Measurements from ENCODE around the gene RBBP6.

The RBBP6 gene

DNA sequence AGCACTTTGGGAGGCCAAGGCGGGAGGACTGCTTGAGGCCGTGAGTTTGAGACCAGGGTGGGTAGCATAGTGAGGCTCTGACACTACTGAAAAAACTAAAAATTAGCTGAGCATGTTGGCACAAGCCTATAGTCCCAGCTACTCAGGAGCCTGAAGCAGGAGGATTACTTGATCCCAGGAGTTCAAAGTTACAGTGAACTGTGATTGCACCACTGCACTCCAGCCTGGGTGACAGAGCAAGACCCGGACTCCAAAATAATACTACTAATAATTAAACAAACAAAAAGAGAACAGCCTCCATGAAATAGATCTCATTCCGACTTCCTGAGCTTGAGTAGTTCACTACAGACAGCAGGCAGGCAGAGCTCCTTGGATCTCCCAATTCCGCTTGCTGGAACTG is 2.7 kb upstream of the RBBP6 start:
- DNase-seq (ENCODE audit: insufficient read length, low spot score) (no peak), FAIRE-seq (no peak)
- no peak for TF ChIP-seq POLR2A (IDR thresholded peaks at IDR 0.05; ENCODE audit: low read depth, low read length)
- TF ChIP-seq SPI1 (IDR thresholded peaks at IDR 0.05; ENCODE audit: low read depth, low read length) = no peak
- TF ChIP-seq TAF1 (IDR thresholded peaks at IDR 0.05; ENCODE audit: low read depth, low read length) = no peak

DNA sequence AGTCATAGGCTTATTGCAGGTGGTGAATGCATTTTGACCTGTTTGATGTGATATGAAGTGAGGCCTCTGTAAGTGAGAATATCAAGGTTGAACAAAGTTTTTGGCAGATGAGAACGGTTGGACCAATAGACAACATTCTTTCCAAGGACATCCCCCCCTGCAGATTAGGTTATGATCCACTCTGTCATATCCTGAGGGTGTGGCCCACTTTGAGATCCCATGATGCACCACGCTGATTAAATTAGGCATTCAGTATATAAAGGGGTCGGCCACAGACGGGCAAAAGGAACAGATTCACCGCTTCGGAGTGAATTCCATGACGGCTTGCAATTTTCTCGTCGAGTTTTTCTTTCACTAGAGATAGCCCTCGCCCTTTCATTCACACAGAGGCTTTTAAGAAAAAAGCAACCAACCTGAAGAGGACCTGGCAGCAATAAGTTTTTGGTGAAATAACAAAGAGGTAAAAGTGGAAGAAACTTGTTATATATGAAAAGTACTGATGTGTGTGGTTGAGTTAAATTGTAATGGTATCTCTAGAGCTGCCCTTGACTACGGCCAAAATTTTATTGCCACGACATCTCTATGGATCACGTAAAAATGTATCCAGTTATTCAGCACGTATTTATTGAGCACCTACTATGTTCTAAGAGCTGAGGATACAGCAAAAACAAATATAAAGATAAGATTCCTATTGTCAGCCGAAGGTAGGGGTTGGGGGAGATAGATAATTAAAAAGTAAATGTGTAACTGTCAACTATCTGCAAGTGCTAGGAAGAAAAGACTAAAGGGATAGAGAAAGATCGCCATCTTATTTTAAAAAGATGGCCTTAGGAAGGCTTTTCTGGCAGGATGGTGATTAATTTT is 1.7 kb upstream of the RBBP6 start:
- TF ChIP-seq POLR2AphosphoS5 (IDR thresholded peaks at IDR 0.05; ENCODE audit: low read depth, low read length) = no peak
- TF ChIP-seq PAX5 (IDR thresholded peaks at IDR 0.05; ENCODE audit: insufficient read depth, low read length, severe bottlenecking) = no peak
- TF ChIP-seq TAF1 (IDR thresholded peaks at IDR 0.05; ENCODE audit: low read depth, low read length) = no peak
- TF ChIP-seq SPI1 (IDR thresholded peaks at IDR 0.05; ENCODE audit: low read depth, low read length) = no peak
- TF ChIP-seq POLR2A (IDR thresholded peaks at IDR 0.05; ENCODE audit: low read depth, low read length) = no peak
- no peak for TF ChIP-seq POU2F2 (IDR thresholded peaks at IDR 0.05; ENCODE audit: low read depth, low read length)
- FAIRE-seq (no peak), DNase-seq (ENCODE audit: insufficient read length, low spot score) (no peak)

DNA sequence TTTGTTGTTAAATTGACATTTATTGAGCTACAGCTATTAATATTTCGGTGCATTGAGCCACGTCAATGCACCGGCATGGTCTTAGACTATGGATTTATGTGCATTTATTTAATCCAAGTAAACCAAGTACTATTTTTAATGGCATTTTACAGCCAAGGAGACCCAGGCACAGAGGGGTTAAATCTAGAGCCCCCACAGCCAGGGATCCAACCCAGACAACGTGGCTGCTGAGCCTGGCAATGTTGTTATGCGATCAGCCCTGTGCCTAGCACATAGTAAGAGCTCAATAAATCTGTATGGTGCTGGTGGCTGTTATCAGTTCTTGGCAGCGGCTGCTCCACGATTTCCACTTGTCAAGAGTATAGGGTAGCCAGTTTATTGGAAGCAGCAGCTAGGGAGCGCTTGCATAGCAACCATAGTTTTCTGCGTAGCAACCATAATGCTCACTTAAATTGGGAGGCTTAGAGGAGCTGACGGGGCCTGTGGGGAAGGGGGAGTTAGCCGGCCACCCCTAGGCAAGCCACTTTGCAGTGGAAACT is 541 bp upstream of the RBBP6 start:
- no peak for TF ChIP-seq PAX5 (IDR thresholded peaks at IDR 0.05; ENCODE audit: insufficient read depth, low read length, severe bottlenecking)
- TF ChIP-seq SPI1 (IDR thresholded peaks at IDR 0.05; ENCODE audit: low read depth, low read length) = no peak
- TF ChIP-seq TAF1 (IDR thresholded peaks at IDR 0.05; ENCODE audit: low read depth, low read length) = no peak
- DNase-seq (ENCODE audit: insufficient read length, low spot score) = no peak
- FAIRE-seq = no peak

DNA sequence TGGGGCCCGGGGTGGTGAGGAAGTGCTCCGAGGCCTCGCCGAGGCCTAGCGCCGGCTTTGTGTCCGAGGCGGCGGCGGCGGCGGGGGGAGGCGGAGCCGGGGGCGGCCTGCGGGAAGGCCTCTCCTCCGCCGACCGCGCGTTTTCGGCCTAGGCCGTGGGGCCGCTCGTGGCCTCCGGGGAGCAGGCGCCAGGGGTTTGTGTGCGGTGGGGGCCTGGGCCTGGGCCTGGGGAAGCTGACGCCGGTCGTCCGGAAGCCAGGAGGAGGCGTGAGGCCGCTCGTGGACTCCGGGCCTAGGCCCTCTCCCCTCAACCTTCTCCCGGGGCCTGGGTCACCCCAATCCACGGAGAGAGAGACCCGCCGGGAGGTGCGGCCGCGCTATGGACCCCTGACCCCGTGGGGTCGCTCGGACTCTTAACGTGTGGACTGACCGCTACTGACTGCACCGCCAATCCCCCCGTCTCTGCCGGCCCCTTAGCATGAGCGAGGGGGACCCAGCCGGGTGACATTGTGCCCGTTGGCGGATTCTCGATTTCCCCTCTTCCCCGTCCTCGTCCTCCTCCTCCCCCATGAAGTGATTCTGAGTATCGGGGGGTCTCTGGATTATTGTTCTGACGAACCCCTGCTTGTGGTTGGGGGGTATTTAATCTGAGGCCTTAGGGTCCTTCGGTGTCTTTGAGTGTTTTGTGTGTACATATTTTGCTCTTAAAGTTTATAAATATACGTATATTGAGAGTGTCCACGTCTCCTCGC is 660 bp downstream of the RBBP6 start:
- TF ChIP-seq TAF1 (IDR thresholded peaks at IDR 0.05; ENCODE audit: low read depth, low read length) = no peak
- TF ChIP-seq POLR2AphosphoS5 (IDR thresholded peaks at IDR 0.05; ENCODE audit: low read depth, low read length) = no peak
- no peak for TF ChIP-seq POLR2A (IDR thresholded peaks at IDR 0.05; ENCODE audit: low read depth, low read length)
- no peak for TF ChIP-seq SPI1 (IDR thresholded peaks at IDR 0.05; ENCODE audit: low read depth, low read length)
- no peak for TF ChIP-seq PAX5 (IDR thresholded peaks at IDR 0.05; ENCODE audit: insufficient read depth, low read length, severe bottlenecking)
- no peak for FAIRE-seq

DNA sequence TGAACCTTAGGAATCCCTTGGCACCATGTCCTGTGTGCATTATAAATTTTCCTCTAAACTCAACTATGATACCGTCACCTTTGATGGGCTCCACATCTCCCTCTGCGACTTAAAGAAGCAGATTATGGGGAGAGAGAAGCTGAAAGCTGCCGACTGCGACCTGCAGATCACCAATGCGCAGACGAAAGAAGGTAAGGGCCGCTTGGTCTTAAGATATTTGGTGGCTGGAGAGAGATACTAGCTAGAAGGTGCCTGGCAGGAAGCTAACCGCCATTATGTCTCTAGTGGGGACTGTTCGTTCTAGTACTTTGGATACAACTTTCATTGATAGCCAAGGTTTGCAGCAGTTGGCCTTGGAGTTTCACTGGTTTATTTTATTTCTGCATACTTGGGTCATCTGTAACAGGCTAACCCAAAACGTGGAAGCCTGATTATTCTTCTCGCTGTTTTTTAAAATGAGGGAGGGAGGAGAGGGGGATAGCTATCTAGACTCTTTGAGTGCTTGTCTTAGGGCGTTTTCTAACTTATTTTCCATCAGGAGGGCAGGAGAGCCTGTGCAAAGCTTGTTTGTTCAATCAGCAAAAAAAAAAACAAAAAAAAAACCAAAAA is 1.3 kb downstream of the RBBP6 start:
- FAIRE-seq (no peak), DNase-seq (ENCODE audit: insufficient read length, low spot score) (no peak)
- TF ChIP-seq SPI1 (IDR thresholded peaks at IDR 0.05; ENCODE audit: low read depth, low read length) = no peak
- 0 out of 2 replicates have a peak, but pooled peaks have one; percentile 9 for TF ChIP-seq TAF1 (IDR thresholded peaks at IDR 0.05; ENCODE audit: low read depth, low read length)
- TF ChIP-seq PAX5 (IDR thresholded peaks at IDR 0.05; ENCODE audit: insufficient read depth, low read length, severe bottlenecking) = no peak
- peak; percentile 27; the same call in 1 of the 2 replicates for TF ChIP-seq POLR2A (IDR thresholded peaks at IDR 0.05; ENCODE audit: low read depth, low read length)

More for the DNA sequence above, 660 bp downstream of the RBBP6 start:
- DNase-seq (ENCODE audit: insufficient read length, low spot score) = peak; percentile 25

DNA sequence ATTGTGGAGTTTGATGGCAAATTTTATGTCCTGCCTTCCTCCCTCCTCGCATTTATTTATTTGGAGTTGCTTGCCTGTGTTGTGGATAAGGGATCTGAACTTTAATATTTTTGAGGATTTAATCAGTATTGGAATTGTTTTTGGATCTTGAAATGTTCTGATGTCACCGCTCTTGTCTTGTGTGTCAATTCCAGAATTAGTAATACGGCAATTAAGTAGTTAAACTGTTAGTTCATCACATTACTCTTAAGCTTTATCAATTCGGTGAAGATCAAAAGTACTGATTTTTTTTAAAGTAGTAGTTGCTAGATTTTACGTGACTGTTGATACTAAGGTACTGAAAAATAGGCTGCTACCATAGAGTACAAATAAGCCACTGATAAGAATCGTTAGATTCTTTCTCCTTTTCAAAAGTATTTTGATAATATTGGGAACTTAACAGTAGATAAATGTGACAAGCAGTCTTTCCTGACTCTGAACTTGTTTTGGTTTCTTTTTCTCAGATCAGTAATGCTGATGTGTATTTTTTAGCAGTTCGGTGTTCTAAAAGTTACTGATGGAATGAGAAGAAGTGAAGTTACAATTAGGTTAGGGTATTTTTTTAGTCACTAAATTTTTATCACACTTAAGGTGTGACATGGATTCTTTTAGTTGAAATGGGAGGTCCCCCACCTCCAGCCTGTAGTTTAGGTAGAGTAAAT is 2.0 kb downstream of the RBBP6 start:
- no peak for DNase-seq (ENCODE audit: insufficient read length, low spot score)
- no peak for TF ChIP-seq POLR2AphosphoS5 (IDR thresholded peaks at IDR 0.05; ENCODE audit: low read depth, low read length)
- no peak for TF ChIP-seq POLR2A (IDR thresholded peaks at IDR 0.05; ENCODE audit: low read depth, low read length)
- no peak for TF ChIP-seq POU2F2 (IDR thresholded peaks at IDR 0.05; ENCODE audit: low read depth, low read length)
- TF ChIP-seq TAF1 (IDR thresholded peaks at IDR 0.05; ENCODE audit: low read depth, low read length) = no peak
- TF ChIP-seq SPI1 (IDR thresholded peaks at IDR 0.05; ENCODE audit: low read depth, low read length) = no peak
- no peak for TF ChIP-seq PAX5 (IDR thresholded peaks at IDR 0.05; ENCODE audit: insufficient read depth, low read length, severe bottlenecking)
- FAIRE-seq = no peak

DNA sequence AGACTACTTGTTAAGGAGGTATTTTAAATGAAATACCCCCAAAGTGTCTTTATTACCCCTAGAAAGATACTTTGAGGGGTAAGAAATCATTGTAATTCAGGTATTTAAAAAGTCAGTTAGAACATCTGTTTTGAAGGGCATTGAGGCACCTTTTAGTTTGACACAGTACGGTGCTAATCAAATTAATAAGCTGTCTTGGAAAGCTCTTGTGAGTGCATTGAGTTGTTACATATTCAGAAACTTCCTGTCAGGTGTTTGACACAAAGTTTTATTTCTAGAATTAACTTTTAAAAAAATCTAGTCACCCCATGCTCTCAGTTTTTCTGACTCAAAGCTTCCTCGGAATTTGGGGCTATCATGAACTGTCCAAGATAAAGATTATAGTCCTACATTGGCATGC is 4.6 kb downstream of the RBBP6 start:
- FAIRE-seq = no peak

DNA sequence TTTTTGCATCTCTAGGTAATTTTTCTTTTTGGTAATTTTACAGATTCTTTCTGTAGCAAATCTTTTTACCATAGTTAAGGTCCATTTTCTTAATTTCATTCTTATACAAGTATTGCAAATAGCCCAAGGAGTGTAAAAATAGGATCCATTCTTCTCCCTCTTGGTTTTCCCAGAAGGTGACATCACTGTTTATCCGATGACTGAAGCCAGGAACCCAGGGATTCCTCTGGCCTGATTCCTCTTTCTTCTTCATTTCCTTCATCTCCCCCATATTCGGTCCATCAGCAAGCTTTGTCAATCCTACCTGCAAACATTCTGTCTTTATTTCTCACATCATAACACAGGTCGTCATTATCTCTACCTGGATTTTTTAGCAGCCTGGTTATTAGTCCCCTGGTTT is 5.3 kb downstream of the RBBP6 start:
- TF ChIP-seq TAF1 (IDR thresholded peaks at IDR 0.05; ENCODE audit: low read depth, low read length) = no peak
- TF ChIP-seq SPI1 (IDR thresholded peaks at IDR 0.05; ENCODE audit: low read depth, low read length) = no peak
- TF ChIP-seq POLR2AphosphoS5 (IDR thresholded peaks at IDR 0.05; ENCODE audit: low read depth, low read length) = no peak
- no peak for TF ChIP-seq POLR2A (IDR thresholded peaks at IDR 0.05; ENCODE audit: low read depth, low read length)
- TF ChIP-seq PAX5 (IDR thresholded peaks at IDR 0.05; ENCODE audit: insufficient read depth, low read length, severe bottlenecking) = no peak
- TF ChIP-seq POU2F2 (IDR thresholded peaks at IDR 0.05; ENCODE audit: low read depth, low read length) = no peak
- FAIRE-seq (no peak), DNase-seq (ENCODE audit: insufficient read length, low spot score) (no peak)

More for the DNA sequence above, 4.6 kb downstream of the RBBP6 start:
- DNase-seq (ENCODE audit: insufficient read length, low spot score) = no peak
- no peak for TF ChIP-seq PAX5 (IDR thresholded peaks at IDR 0.05; ENCODE audit: insufficient read depth, low read length, severe bottlenecking)
- no peak for TF ChIP-seq TAF1 (IDR thresholded peaks at IDR 0.05; ENCODE audit: low read depth, low read length)
- TF ChIP-seq POU2F2 (IDR thresholded peaks at IDR 0.05; ENCODE audit: low read depth, low read length) = no peak
- no peak for TF ChIP-seq POLR2A (IDR thresholded peaks at IDR 0.05; ENCODE audit: low read depth, low read length)
- no peak for TF ChIP-seq POLR2AphosphoS5 (IDR thresholded peaks at IDR 0.05; ENCODE audit: low read depth, low read length)
- no peak for TF ChIP-seq SPI1 (IDR thresholded peaks at IDR 0.05; ENCODE audit: low read depth, low read length)

DNA sequence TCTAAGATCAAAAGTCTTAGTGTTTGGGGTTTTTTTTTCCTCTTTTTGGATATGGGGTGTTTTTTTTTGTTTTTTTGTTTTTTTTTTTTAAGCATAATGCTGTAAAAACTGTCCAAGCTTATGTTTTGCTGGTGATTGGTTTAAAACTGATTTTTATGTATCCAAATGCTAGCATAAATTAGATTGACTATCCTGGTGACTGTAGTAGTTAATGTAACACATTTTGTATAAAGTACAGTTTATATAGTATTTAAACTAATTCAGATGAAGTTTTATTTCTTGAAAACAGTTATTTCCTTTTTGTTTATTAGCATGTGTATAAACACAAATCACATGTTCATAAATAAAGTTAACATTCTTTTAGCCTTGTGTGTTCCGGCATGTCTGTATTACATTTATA is 10.9 kb downstream of the RBBP6 start:
- no peak for TF ChIP-seq POLR2A (IDR thresholded peaks at IDR 0.05; ENCODE audit: low read depth, low read length)
- TF ChIP-seq SPI1 (IDR thresholded peaks at IDR 0.05; ENCODE audit: low read depth, low read length) = no peak
- TF ChIP-seq POLR2AphosphoS5 (IDR thresholded peaks at IDR 0.05; ENCODE audit: low read depth, low read length) = no peak
- TF ChIP-seq POU2F2 (IDR thresholded peaks at IDR 0.05; ENCODE audit: low read depth, low read length) = no peak
- no peak for TF ChIP-seq PAX5 (IDR thresholded peaks at IDR 0.05; ENCODE audit: insufficient read depth, low read length, severe bottlenecking)
- TF ChIP-seq TAF1 (IDR thresholded peaks at IDR 0.05; ENCODE audit: low read depth, low read length) = no peak
- DNase-seq (ENCODE audit: insufficient read length, low spot score) = no peak
- FAIRE-seq = no peak

All from GM12891 (cell line).